CD4-positive, CD25-positive, alpha-beta regulatory T cell (primary cell): ENCODE results near the gene NOL11. TPM values are rescaled to one million over a fixed set of nuclear protein-coding genes. Genes with fewer than 3 reads are reported as not detected.
A peak's percentile ranks its signal among the peaks of the same experiment; 100 is the strongest.

Experiments
- ATAC-seq, 2 donors: fragments of 150-1000 bp; cut with Tn5 transposase; one replicate each; pipeline ENCODE4 v1.10.0; 2021; ENCODE audit warnings: low read depth in 2 of 2, moderate number of reproducible peaks in 2 of 2, moderate library complexity in 1 of 2
- DNase-seq, 3 donors: peaks; one replicate each; pipeline versions ENCODE4 v3.0.0 to v3.0.0-alpha.2; 2012 to 2022; ENCODE audit warnings: mixed read lengths in 1 of 3
- H3K27ac ChIP-seq: one replicate; pipeline ENCODE4 v1.7.0; 2013; ENCODE audit warnings: mild to moderate bottlenecking, low read length; ENCODE audit not compliant: insufficient read depth, poor library complexity, severe bottlenecking
- H3K27me3 ChIP-seq: one replicate; pipeline ENCODE4 v1.7.0; 2013; ENCODE audit warnings: low read length; ENCODE audit not compliant: control insufficient read depth, insufficient read depth
- H3K36me3 ChIP-seq: one replicate; pipeline ENCODE4 v1.7.0; 2013; ENCODE audit warnings: mild to moderate bottlenecking, low read length, moderate library complexity; ENCODE audit not compliant: control insufficient read depth, insufficient read depth
- H3K4me1 ChIP-seq: 2 replicates; pipeline ENCODE4 v1.7.0; 2013; ENCODE audit warnings: mild to moderate bottlenecking, low read length; ENCODE audit not compliant: insufficient read depth, control insufficient read depth, poor library complexity, severe bottlenecking
- H3K4me3 ChIP-seq: one replicate; pipeline ENCODE4 v1.7.0; 2013; ENCODE audit warnings: low read depth, mild to moderate bottlenecking, low read length, moderate library complexity
- H3K9me3 ChIP-seq, 2 experiments: 1 replicate in 1 of 2; 2 replicates in 1 of 2; pipeline ENCODE4 v1.7.0; 2013; ENCODE audit warnings: low read length in 2 of 2, mild to moderate bottlenecking in 1 of 2, moderate library complexity in 1 of 2; ENCODE audit not compliant: control insufficient read depth in 2 of 2
- H3K27ac Mint-ChIP-seq, 3 donors: one replicate each; pipeline ENCODE4 v1.8.0; 2020 to 2022; ENCODE audit warnings: mild to moderate bottlenecking in 3 of 3, mixed read lengths in 3 of 3, moderate library complexity in 2 of 3
- H3K27me3 Mint-ChIP-seq: one replicate; pipeline ENCODE4 v1.8.0; 2022; ENCODE audit warnings: mild to moderate bottlenecking, mixed read lengths
- H3K36me3 Mint-ChIP-seq: one replicate; pipeline ENCODE4 v1.8.0; 2020; ENCODE audit warnings: mixed read lengths
- H3K4me1 Mint-ChIP-seq, 4 donors: one replicate each; pipeline ENCODE4 v1.8.0; 2020 to 2022; ENCODE audit warnings: mixed read lengths in 4 of 4, mild to moderate bottlenecking in 1 of 4
- H3K4me3 Mint-ChIP-seq, 4 donors: one replicate each; pipeline ENCODE4 v1.8.0; 2020 to 2022; ENCODE audit warnings: mild to moderate bottlenecking in 4 of 4, mixed read lengths in 4 of 4, moderate library complexity in 3 of 4
- H3K9me3 Mint-ChIP-seq, 7 donors: one replicate each; pipeline ENCODE4 v1.8.0; 2020 to 2022; ENCODE audit warnings: mixed read lengths in 7 of 7, mild to moderate bottlenecking in 3 of 7, moderate library complexity in 2 of 7
- polyA plus RNA-seq, 4 donors: library from polyadenylated mRNA; unstranded; fragments of 300-500 nt; fragmentation: Illumina TruSeq; gene quantifications; one replicate each; pipeline ENCODE4 v1.2.3, GENCODE V29; 2021
- total RNA-seq: library from RNA; stranded (reverse); gene quantifications from one replicate; pipeline ENCODE4 v1.2.3, GENCODE V29; 2022

The NOL11 gene
- total and polyA plus RNA-seq, 5 donors from 2014 or later = 18.6 to 62.0 (median 24.5) TPM

- Mint-ChIP-seq H3K27me3 (peaks cover 8% of the 10 kb centered on the region), H3K36me3 (no peaks in the 10 kb centered on the region), H3K4me1 (no peaks in the 10 kb centered on the region), H3K4me3 (no peak overlapping the region), H3K27ac (peak overlapping the region in 1 of 3 donors; percentile 71), H3K9me3 (peaks cover 0 to 2% (median 0%) of the 10 kb centered on the region in 7 donors)
- H3K27ac ChIP-seq = no peak overlapping the region
- no peak overlapping the region for H3K4me3 ChIP-seq
- ATAC-seq (no peak), DNase-seq (peak in 1 of 3 donors; percentile 26)
- no peaks in the 10 kb centered on the region for H3K4me1 ChIP-seq
- no peaks in the 10 kb centered on the region for H3K36me3 ChIP-seq
- no peaks in the 10 kb centered on the region for H3K9me3 ChIP-seq
- H3K27me3 ChIP-seq = no peaks in the 10 kb centered on the region
Measured at GRCh38 chr17:67779098-67779672, 61.4 kb downstream of the NOL11 start.

- Mint-ChIP-seq H3K27me3 (peaks cover 15% of the 10 kb centered on the region), H3K9me3 (peaks cover 0 to 8% (median 0%) of the 10 kb centered on the region in 7 donors), H3K4me1 (no peaks in the 10 kb centered on the region), H3K27ac (no peak overlapping the region), H3K36me3 (no peaks in the 10 kb centered on the region), H3K4me3 (no peak overlapping the region)
- no peak overlapping the region for H3K27ac ChIP-seq
- no peak for DNase-seq
- no peaks in the 10 kb centered on the region for H3K9me3 ChIP-seq
- no peaks in the 10 kb centered on the region for H3K36me3 ChIP-seq
- no peak overlapping the region for H3K4me3 ChIP-seq
- ATAC-seq = no peak
- no peaks in the 10 kb centered on the region for H3K4me1 ChIP-seq
- no peaks in the 10 kb centered on the region for H3K27me3 ChIP-seq
Measured at GRCh38 chr17:67784364-67785121, 66.8 kb downstream of the NOL11 start.

- Histone ChIP-seq H3K27ac (no peak overlapping the region), H3K4me1 (no peaks in the 10 kb centered on the region), H3K27me3 (no peaks in the 10 kb centered on the region), H3K4me3 (no peak overlapping the region), H3K36me3 (no peaks in the 10 kb centered on the region), H3K9me3 (no peaks in the 10 kb centered on the region)
- peaks cover 0 to 8% (median 0%) of the 10 kb centered on the region in 7 donors for H3K9me3 Mint-ChIP-seq
- H3K4me3 Mint-ChIP-seq = no peak overlapping the region
- ATAC-seq (no peak), DNase-seq (no peak)
- no peaks in the 10 kb centered on the region for H3K4me1 Mint-ChIP-seq
- H3K27ac Mint-ChIP-seq = no peak overlapping the region
- H3K36me3 Mint-ChIP-seq = no peaks in the 10 kb centered on the region
- peaks cover 15% of the 10 kb centered on the region for H3K27me3 Mint-ChIP-seq
Measured at GRCh38 chr17:67785122-67785477, 67.4 kb downstream of the NOL11 start.

GRCh38 chr17:67785504-67785903 lies 67.8 kb downstream of the NOL11 start:
- H3K27ac ChIP-seq = no peak overlapping the region
- no peaks in the 10 kb centered on the region for H3K36me3 ChIP-seq
- no peaks in the 10 kb centered on the region for H3K4me1 Mint-ChIP-seq
- H3K4me3 Mint-ChIP-seq = no peak overlapping the region
- no peaks in the 10 kb centered on the region for H3K9me3 ChIP-seq
- H3K9me3 Mint-ChIP-seq = peaks cover 0 to 8% (median 0%) of the 10 kb centered on the region in 7 donors
- DNase-seq (no peak), ATAC-seq (no peak)
- no peaks in the 10 kb centered on the region for H3K27me3 ChIP-seq
- no peak overlapping the region for H3K27ac Mint-ChIP-seq
- H3K4me3 ChIP-seq = no peak overlapping the region
- H3K36me3 Mint-ChIP-seq = no peaks in the 10 kb centered on the region
- no peaks in the 10 kb centered on the region for H3K4me1 ChIP-seq
- peaks cover 15% of the 10 kb centered on the region for H3K27me3 Mint-ChIP-seq

Other genes with a start within 250 kb of the NOL11 start
- 157 TPM for gene BPTF, start 107.6 kb downstream of the NOL11 start, total RNA-seq
- gene BPTF, start 107.6 kb downstream of the NOL11 start, polyA plus RNA-seq = 10 to 100 TPM in 2 of 4 donors, 1 to 10 TPM in 2; 7.5 to 13.5 (median 11.0) TPM